ENCODE data around the gene QSOX2.

DNA sequence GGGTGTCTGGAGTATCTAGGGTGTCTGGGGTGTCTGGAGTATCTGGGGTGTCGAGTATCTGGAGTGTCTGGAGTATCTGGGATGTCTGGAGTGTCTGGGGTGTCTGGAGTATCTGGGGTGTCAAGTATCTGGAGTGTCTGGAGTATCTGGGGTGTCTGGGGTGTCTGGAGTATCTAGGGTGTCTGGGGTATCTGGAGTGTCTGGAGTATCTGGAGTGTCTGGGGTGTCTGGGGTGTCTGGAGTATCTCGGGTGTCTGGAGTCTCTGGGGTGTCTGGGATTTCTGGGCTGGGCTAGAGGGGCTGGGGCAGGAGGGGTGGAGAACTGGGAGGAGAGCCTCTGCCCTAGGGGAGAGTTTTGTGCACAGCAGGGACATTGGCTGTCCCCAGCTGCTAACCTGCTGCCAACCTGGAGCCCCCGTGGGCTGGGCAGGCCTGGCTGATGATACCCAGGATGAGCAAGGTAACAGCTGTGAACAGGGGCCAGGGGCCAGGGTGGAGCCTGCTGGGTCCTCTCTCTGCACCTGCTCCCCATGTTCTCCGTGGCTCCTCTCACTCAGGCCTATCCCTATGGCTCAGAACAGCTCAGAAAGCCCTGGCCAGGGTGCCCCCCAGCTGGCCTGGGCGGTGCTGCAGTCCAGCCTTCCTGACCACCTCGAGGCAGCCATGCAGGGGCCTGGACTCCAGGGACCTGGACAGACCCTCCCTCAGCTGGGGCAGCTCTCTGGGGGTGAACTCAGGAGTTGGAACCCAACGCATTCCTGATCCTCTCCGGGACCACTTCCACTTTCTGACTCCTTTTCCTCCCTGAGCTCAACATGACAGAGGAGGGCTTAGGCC lies 70.6 kb downstream of the QSOX2 start:
- TF ChIP-seq POLR2AphosphoS5 (IDR thresholded peaks at IDR 0.05; ENCODE audit: low read depth, low read length) (no peak), SIN3A (IDR thresholded peaks at IDR 0.05; ENCODE audit: borderline replicate concordance, insufficient read depth, low read length) (no peak), TAF1 (IDR thresholded peaks at IDR 0.05; ENCODE audit: borderline replicate concordance, insufficient read depth, low read length) (no peak)
- TF ChIP-seq, protein P1, sequence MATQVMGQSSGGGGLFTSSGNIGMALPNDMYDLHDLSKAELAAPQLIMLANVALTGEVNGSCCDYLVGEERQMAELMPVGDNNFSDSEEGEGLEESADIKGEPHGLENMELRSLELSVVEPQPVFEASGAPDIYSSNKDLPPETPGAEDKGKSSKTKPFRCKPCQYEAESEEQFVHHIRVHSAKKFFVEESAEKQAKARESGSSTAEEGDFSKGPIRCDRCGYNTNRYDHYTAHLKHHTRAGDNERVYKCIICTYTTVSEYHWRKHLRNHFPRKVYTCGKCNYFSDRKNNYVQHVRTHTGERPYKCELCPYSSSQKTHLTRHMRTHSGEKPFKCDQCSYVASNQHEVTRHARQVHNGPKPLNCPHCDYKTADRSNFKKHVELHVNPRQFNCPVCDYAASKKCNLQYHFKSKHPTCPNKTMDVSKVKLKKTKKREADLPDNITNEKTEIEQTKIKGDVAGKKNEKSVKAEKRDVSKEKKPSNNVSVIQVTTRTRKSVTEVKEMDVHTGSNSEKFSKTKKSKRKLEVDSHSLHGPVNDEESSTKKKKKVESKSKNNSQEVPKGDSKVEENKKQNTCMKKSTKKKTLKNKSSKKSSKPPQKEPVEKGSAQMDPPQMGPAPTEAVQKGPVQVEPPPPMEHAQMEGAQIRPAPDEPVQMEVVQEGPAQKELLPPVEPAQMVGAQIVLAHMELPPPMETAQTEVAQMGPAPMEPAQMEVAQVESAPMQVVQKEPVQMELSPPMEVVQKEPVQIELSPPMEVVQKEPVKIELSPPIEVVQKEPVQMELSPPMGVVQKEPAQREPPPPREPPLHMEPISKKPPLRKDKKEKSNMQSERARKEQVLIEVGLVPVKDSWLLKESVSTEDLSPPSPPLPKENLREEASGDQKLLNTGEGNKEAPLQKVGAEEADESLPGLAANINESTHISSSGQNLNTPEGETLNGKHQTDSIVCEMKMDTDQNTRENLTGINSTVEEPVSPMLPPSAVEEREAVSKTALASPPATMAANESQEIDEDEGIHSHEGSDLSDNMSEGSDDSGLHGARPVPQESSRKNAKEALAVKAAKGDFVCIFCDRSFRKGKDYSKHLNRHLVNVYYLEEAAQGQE (IDR thresholded peaks at IDR 0.05; ENCODE audit: insufficient read depth in 1 of 2, low read depth in 2 of 2, low read length in 2 of 2): no peak

Data from PFSK-1 (cell line).